GM19438 (cell line): ENCODE results near the gene ARID4A.
"Not testable (repeated sequence)": the region's sequence is repeated elsewhere in the genome, so short reads cannot be mapped to it uniquely, and the experiment has no call there.

Source experiments
- ATAC-seq: cut with Tn5 transposase; IDR thresholded peaks from one replicate; pipeline ENCODE4 v1.9.1; 2021; ENCODE audit warnings: low read depth; ENCODE audit not compliant: unreplicated experiment

Gene ARID4A

DNA sequence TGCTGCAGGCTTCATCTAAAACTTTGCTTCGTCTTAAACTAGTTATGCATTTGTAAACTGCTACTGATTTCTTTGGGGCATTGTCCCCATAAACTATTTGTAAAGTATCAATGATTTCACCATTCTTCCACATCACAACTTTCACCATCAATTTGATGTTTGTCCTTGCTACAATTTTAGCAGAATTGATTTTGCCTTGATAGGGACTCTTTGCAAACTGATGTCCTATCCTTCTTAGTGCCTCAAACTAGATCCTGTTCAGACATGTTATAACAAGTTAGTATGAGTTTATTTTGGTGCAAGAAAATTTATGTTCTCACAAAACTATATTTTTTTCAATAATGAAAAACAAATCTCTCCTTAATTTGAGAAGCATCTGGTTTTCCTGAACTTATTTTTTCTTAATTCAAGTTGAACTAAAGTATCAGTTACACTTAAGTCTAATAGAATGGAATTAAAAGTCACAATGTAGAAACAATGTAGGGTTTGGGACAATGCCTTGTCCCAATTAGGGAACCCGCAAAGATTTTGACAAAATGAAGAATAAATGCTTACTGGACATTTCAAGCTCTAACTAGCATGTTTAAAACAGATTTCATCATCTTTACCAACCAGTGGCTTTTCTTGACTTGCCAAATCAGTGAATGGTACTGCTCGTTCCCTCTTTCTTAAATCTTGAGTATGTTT, 10.1 kb upstream of the ARID4A start:
- no peak for ATAC-seq

DNA sequence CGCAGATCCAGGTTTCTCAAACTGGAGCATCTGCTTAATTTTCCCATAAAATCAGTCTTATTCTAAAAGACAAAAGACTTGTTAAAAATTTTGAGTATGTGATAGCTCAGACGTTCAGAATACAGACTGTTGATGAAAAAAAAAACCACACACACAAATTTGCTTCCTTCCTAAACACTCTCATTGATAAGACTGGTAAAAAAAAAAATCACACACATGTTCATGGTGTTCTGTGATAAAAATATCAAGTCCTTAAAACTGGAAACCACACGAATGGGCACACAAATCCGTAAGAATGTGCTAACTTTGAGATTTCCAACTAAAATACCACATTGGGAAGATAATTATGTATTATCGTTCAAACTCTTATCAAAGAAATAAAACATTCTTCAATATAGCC, 6.7 kb upstream of the ARID4A start:
- no peak for ATAC-seq

DNA sequence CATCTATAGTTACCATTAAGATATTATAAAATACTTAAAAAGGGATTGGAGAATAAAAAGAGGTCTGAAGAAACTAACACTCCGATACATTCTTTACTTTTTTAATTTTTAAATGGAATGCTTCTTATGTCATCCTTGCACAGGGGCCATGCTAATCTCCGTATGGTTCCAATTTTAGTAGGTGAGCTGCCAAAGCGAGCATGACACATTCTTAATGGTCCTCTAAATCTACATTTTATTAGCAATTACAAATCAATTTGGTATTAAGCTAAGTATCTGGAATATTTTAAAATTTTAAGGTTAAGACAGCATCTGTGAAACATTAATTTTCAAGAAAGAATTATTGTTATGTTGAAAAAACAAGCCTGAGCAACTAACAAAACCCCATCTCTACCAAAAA, 6.2 kb upstream of the ARID4A start:
- ATAC-seq, result no peak

- ATAC-seq, result no peak
These were observed 4.2 kb upstream of the ARID4A start for GRCh38 chr14:58294201-58294600.

DNA sequence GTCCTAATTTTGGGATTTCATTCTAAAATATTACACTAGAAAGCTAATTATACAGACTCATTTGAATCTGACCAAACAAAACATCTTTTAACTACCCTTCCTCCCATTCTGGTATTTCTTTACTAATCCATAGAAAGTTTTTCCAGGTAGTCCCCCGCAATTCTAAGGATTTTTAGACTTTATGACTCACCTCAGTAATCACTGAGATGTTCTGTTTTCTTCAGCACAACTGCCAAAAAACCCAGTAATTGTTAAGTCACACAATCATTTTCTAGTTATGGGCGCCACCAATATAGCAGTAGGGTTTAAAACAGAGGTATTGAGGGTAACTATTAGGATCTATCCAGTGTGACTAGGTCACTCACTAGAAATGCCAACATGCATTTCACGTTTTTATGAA, 1.6 kb upstream of the ARID4A start:
- no peak for ATAC-seq

GRCh38 chr14:58297412-58297761, 968 bp upstream of the ARID4A start:
- ATAC-seq, result peak; percentile 0

DNA sequence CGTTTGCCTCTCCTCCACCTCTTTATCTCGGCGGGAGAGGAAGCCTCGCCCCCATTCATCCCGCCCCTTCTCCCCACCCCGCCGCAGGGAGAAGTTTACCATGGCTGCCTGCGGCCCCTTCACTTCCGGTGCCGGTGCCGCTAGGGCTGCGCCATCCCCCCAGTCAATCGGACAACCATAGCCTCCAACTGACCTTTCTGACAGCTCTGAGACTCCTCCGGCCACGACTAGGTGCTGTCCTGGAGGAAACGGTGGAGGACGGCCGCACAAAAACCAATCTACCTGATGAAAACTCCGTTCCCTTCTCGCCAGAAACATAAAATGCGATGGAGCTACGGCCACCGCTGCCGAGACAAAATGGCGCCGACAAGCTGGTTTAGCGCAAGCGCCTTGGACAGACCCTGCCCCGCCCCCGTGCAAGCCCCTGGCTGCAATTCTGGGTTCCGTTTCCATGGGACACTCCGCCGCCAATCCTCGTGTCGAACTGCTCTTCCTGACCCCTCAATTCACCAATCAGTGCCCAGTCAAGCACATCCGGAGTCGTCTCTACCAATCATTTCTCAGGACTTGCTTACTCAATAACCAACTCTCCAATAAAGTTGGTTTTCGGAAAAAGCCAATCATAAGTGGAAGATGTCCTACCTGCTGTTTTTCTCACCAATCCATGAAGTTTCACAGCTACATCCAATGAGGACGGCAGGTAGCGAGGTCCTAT, 436 bp upstream of the ARID4A start:
- ATAC-seq, result peak; percentile 80

DNA sequence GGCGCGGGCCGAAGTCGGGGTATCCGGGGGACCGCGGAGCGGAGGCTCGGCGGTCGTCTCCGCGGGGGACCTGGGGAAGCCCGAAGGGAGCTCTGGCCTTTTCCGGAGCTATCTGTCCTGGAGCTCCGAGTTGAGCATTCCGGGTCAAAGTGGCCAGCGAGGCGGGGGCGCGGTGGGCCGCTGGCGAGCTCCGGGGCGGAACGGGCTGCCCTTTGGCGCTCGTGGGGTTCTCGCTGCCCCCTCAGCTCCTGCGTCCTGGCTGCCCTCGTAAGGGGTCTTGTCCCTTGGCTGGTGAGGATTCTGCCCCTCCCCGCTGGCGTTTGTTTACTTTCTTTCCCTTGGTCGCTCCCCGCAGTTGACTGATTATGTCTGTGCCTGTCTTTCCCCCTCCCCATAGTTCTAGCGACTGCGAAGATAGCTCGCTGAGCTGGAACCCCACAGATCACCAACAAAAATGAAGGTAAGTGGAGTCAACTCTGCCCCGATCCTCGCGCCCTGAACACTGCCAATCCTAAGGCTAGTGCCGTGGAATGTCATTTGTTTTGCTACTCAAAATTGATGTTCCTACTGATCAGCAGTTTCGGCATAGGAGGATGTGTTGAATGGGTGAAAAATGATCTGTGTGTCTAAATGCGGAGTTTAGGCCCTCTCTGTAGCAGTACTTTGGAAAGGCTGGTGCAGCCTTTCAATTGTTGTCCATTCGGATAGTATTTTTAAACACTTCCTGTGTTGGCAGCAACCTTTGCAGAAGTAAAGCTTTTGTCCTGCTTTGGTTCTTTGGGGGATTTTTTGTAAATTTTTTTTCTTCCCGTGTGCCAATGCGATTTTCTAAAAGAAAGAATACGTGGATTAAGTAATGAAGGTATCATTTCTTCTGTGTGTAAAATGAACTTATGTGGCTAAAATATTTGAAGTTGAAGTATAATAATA, 1.3 kb downstream of the ARID4A start:
- ATAC-seq, result no peak

DNA sequence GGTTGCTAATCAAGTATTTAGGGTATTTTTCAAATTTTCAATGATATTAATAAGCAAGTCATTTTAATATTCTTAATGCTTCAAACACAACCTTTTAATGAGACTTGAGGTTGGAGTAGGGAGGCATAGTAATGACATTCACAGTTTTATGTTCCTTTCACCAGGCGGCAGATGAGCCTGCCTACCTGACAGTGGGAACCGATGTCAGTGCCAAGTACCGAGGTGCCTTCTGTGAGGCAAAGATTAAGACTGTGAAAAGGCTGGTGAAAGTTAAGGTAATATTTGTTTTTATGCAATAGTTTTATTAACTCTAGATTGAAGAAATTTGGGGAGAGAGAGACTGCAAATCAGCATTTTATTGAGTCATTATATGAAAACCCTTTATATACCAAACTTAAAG, 3.1 kb downstream of the ARID4A start:
- ATAC-seq, result no peak

DNA sequence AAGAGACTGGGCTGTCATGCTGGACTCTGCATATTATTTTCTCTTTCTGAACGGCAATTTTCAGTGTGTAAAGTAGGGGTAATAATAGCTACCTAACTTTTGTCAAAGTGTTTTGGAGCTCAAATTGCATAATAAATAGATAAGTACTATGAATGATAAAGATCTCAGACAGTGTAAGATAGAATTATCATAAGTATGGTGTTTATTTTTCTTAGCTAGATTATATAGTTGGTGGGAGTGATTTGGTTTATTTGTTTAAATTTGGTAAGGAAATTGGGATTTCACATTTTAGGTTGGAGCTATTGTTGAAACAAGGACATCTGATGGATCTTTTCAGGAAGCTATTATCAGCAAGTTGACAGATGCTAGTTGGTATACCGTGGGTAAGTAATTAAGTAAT, 7.4 kb downstream of the ARID4A start:
- no peak for ATAC-seq

- no peak for ATAC-seq
These were observed 9.4 kb downstream of the ARID4A start for GRCh38 chr14:58307597-58308316.

GRCh38 chr14:58309086-58309485, 10.7 kb downstream of the ARID4A start:
- ATAC-seq, result no peak

- no peak for ATAC-seq
These were observed 15.3 kb downstream of the ARID4A start for GRCh38 chr14:58313699-58314098.

- ATAC-seq, result no peak
These were observed 17.3 kb downstream of the ARID4A start for GRCh38 chr14:58315606-58316005.

GRCh38 chr14:58327019-58327418, 28.7 kb downstream of the ARID4A start:
- no peak for ATAC-seq

DNA sequence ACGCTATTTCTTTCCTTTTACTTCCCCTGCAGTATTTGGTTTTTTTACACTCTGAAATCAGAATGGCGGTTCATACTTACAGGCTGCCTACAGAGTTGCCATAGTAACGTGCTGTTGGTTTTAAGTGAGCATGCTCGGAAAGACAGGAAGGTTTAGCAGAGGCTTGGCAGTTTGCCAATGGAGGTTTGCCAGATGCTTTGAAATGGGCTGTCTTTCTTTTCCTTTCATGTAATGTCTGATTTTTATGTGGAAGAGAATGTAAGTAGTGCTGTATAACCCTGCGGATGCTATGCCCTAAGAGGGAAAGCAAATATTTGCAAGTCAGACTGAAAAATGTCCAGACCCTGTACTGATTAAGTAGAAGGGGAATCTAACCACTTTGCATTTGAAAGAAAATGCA, 32.8 kb downstream of the ARID4A start:
- ATAC-seq, result peak; percentile 91

GRCh38 chr14:58332561-58332960, 34.2 kb downstream of the ARID4A start:
- no peak for ATAC-seq

GRCh38 chr14:58339666-58340065, 41.3 kb downstream of the ARID4A start:
- not testable (repeated sequence) for ATAC-seq

DNA sequence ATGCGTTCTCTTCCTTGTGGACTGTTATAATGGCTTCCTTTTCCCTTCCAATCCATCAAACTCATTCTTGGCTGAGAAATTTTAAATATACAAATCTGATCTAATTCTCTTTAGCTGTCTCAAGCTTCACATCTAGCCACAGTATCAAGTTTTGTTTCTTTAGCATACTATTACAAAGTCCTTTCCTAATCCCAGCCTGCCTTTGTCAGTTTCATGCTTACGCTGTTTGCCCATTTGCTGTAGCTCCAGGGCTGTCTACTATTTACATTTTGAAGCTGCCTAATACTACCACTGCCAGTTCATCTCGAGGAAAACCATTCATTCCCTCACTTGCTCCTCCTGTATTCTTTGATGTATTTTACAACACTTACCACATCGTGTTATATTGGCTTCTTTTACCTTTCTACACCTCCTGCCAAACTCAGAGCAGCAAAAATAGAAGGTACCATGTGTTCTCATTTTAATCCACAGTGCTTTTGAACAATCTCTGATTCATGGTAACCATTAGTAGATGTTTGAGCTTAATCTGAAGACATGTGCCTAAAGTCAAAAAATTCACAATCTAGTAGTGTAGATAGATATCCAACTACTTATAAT, 42.9 kb downstream of the ARID4A start:
- ATAC-seq, result no peak

GRCh38 chr14:58343535-58343934, 45.2 kb downstream of the ARID4A start:
- ATAC-seq, result not testable (repeated sequence)
